Mesenteric fat pad (tissue), 1 donor: ENCODE measurements around the gene VEGFD. TPM values are rescaled to one million over a fixed set of nuclear protein-coding genes. Genes with fewer than 3 reads are reported as not detected.
"Not testable (repeated sequence)": the region's sequence is repeated elsewhere in the genome, so short reads cannot be mapped to it uniquely, and the experiment has no call there.

Experiments used
- DNase-seq: peaks from one replicate; pipeline ENCODE4 v3.0.0-alpha.2; 2020; ENCODE audit warnings: low spot score
- total RNA-seq: library from RNA; stranded (reverse); fragmentation: NEBNext Ultra II Directional; extraction: Animal tissue kit (Norgen Biotek cat#: 25700); gene quantifications from one replicate; pipeline ENCODE4 v1.2.1, GENCODE V29; 2021
- donor health status: DM: yes; HTN: yes; CAD: no.

Gene VEGFD
- total RNA-seq, 1 donor from 2014 or later: 8.2 TPM

DNA sequence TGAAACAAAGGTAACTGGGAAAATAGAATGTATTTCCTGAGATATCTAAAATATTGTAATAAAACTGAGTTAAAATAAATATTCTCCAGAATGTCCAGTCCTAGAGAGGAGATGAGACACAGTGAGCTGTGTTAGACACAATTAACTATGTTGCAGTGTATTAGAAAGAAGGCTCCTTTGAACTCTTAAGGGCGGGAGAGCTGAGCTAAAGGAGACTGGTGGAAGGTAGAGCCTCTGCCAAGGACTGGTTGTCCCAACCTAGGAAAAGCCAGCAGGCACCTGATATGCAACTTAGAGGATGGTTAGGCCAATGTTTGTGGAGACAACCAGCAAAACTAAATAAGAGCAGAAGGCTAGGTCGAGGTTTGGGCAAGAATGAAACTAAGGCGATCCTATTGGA is 73.1 kb downstream of the VEGFD start:
- no peak for DNase-seq

- DNase-seq: no peak
These were observed 74.1 kb downstream of the VEGFD start for GRCh38 chrX:15310117-15310516.

- DNase-seq: not testable (repeated sequence)
These were observed 78.3 kb downstream of the VEGFD start for GRCh38 chrX:15305899-15306298.

GRCh38 chrX:15301924-15302323 is 82.3 kb downstream of the VEGFD start:
- DNase-seq: no peak

DNA sequence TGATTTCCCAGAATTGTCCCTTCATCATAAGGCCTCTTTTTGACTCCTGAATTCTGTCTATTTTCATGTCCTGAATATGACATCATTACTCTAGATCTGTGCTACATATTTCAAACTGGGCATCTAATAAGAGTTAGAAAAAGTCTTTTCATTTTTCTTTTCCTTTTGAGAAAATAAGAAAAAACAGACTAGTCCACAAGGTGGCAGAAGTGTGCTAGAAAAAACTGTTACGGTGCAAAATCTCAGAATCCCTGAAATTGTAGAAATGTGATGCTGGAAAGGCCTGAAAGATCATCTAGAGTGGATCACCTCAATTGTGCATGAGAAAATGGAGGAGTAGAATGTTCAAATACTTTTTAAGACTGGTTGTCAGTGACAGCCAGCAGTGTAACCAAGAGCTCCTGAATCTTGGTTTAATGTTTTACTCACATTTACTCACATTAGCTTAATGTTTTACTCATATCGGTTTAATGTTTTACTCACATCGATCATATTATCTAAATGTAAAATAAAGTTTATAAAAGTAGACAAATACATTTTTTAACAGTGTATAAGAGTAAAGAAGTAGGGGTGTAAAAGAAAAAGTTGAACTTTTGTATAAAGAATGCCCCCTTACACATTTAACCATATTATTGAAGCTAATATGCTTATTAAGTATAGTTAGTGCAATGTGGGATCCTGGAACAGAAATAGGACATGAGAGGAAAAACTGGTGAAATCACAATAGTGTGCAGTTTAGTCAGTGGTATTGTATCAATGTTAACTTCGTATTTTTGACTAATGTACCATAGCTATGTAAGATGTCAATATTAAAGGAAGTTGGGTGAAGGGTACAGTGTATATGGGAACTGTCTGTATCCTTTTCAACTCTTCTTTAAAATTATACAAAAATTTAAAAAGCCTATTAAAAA is 84.0 kb downstream of the VEGFD start:
- no peak for DNase-seq

- DNase-seq: no peak
These were observed 85.4 kb downstream of the VEGFD start for GRCh38 chrX:15298780-15299179.

DNA sequence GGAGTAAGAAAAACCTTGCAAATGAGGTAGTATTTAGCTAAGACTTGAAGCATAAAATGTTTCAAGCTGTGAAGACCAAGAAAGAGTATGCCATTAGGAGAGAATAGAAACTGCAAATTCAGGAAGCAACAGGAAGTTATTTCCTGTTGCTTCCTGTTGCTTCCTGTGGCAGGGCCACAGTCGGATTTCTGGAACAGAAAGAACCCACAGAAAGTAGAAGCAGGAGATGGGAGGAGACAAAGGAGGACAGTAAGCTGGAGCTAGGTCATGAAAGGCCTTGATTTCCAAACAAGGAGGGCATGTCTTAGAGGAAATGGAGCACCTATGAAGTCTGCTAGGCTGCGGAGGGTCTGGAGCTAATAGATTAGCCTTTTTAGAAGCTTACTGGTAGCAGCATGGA is 86.0 kb downstream of the VEGFD start:
- no peak for DNase-seq

Other genes starting within 250 kb of the VEGFD start
- gene ASB9, start 114.3 kb downstream of the VEGFD start, total RNA-seq: 2.0 TPM
- gene ASB11, start 68.8 kb downstream of the VEGFD start, total RNA-seq: not detected
- 16.6 TPM for gene PIGA, start 48.9 kb downstream of the VEGFD start, total RNA-seq
- gene PIR, start 108.9 kb upstream of the VEGFD start, total RNA-seq: 30.0 TPM
- 1.7 TPM for gene BMX, start 116.4 kb upstream of the VEGFD start, total RNA-seq
- 6.2 TPM for gene ACE2, start 216.5 kb upstream of the VEGFD start, total RNA-seq